B cell (primary cell): Measurements from ENCODE around the gene PREX1. TPM values are rescaled to one million over a fixed set of nuclear protein-coding genes. Genes with fewer than 3 reads are reported as not detected.
A peak's percentile ranks its signal among the peaks of the same experiment; 100 is the strongest.

ENCODE experiments used
- ATAC-seq: fragments of 200-7000 bp; cut with Tn5 transposase; one replicate; pipeline ENCODE4 v1.10.0; 2021; ENCODE audit warnings: low read depth, mild to moderate bottlenecking, moderate number of reproducible peaks, moderate library complexity
- CTCF ChIA-PET: fragments of 350-600 bp; sonication (Branson Sonifier 250); formaldehyde crosslinking; loops from one replicate; lab custom pipeline; 2021; ENCODE audit warnings: antibody characterized with exemption, inconsistent platforms; lab: Charles Lee
- POLR2A ChIA-PET: fragments of 350-600 bp; sonication (Branson Sonifier 250); formaldehyde crosslinking; loops from one replicate; lab custom pipeline; 2021; ENCODE audit warnings: antibody characterized with exemption; lab: Charles Lee
- DNase-seq: peaks from one replicate; pipeline ENCODE4 v3.0.0; 2013
- H2AFZ ChIP-seq: 2 replicates; pipeline ENCODE4 v1.6.1; 2012; ENCODE audit warnings: mild to moderate bottlenecking, low read depth, low read length; ENCODE audit not compliant: insufficient read depth, poor library complexity, severe bottlenecking
- H3K27ac ChIP-seq, 2 donors: 1 replicate in 1 of 2; 2 replicates in 1 of 2; pipeline ENCODE4 v1.5.1; 2012 to 2013; ENCODE audit warnings: low read length in 2 of 2, mild to moderate bottlenecking in 2 of 2, moderate library complexity in 1 of 2
- H3K27me3 ChIP-seq, 4 experiments: fragments of 200-600 bp in 1 of 4; sonication (generic) in 1 of 4; replicated peaks in 1 of 4; 1 replicate in 2 of 4; 2 replicates in 2 of 4; pipeline versions ENCODE4 v1.6.1 to v1.7.0; 2013 to 2016; ENCODE audit warnings: low read length in 3 of 4, mild to moderate bottlenecking in 2 of 4, mixed read lengths in 1 of 4, moderate library complexity in 1 of 4; ENCODE audit not compliant: insufficient read depth in 4 of 4, control insufficient read depth in 3 of 4; ENCODE audit errors: control extremely low read depth in 1 of 4
- H3K36me3 ChIP-seq, 2 experiments: replicated peaks in 1 of 2; 1 replicate in 1 of 2; 2 replicates in 1 of 2; pipeline versions ENCODE4 v1.6.1 to v1.7.1; 2013; ENCODE audit warnings: low read length in 1 of 2; ENCODE audit not compliant: insufficient read depth in 2 of 2, control insufficient read depth in 1 of 2; ENCODE audit errors: control extremely low read depth in 1 of 2, extremely low read depth in 1 of 2
- H3K4me1 ChIP-seq, 2 donors: fragments of 200-600 bp in 1 of 2; sonication (generic) in 1 of 2; 1 replicate in 1 of 2; 2 replicates in 1 of 2; pipeline versions ENCODE4 v1.5.1 to v1.6.1; 2013 to 2017; ENCODE audit warnings: low read length in 2 of 2; ENCODE audit not compliant: control insufficient read depth in 2 of 2, insufficient read depth in 2 of 2
- H3K4me2 ChIP-seq: replicated peaks from 2 replicates; pipeline ENCODE3; 2012; ENCODE audit warnings: mild to moderate bottlenecking, low read depth, low read length; ENCODE audit not compliant: poor library complexity, severe bottlenecking
- H3K4me3 ChIP-seq, 5 experiments: fragments of 200-600 bp in 1 of 5; sonication (generic) in 1 of 5; 1 replicate in 3 of 5; 2 replicates in 2 of 5; pipeline versions ENCODE4 v1.5.1 to v1.7.0; 2011 to 2016; ENCODE audit warnings: low read length in 4 of 5, mild to moderate bottlenecking in 4 of 5, low read depth in 2 of 5, control low read depth in 1 of 5, moderate library complexity in 1 of 5; ENCODE audit not compliant: insufficient read depth in 1 of 5; ENCODE audit errors: control extremely low read depth in 1 of 5, extremely low read depth in 1 of 5
- H3K79me2 ChIP-seq: fragments of 200-600 bp; sonication (generic); one replicate; pipeline ENCODE4 v1.6.0; 2016; ENCODE audit warnings: low read length; ENCODE audit not compliant: control insufficient read depth, insufficient read depth
- H3K9ac ChIP-seq: fragments of 200-600 bp; sonication (generic); 2 replicates; pipeline ENCODE4 v1.6.1; 2017; ENCODE audit warnings: mild to moderate bottlenecking, low read length, moderate library complexity
- H3K9me3 ChIP-seq, 3 donors: one replicate each; pipeline versions ENCODE4 v1.6.1 to v1.7.1; 2013; ENCODE audit warnings: low read length in 2 of 3; ENCODE audit not compliant: control insufficient read depth in 2 of 3, insufficient read depth in 1 of 3; ENCODE audit errors: control extremely low read depth in 1 of 3
- H4K20me1 ChIP-seq: 2 replicates; pipeline ENCODE4 v1.6.0; 2012; ENCODE audit warnings: mild to moderate bottlenecking, low read length; ENCODE audit not compliant: insufficient read depth, control insufficient read depth, poor library complexity, severe bottlenecking
- H3K27ac Mint-ChIP-seq: one replicate; pipeline ENCODE4 v1.8.0; 2021; ENCODE audit warnings: mixed read lengths
- H3K27me3 Mint-ChIP-seq: one replicate; pipeline ENCODE4 v1.8.0; 2021; ENCODE audit warnings: mixed read lengths
- H3K4me1 Mint-ChIP-seq: one replicate; pipeline ENCODE4 v1.8.0; 2021; ENCODE audit warnings: mixed read lengths
- H3K4me3 Mint-ChIP-seq: one replicate; pipeline ENCODE4 v1.8.0; 2021; ENCODE audit warnings: mixed read lengths
- H3K9me3 Mint-ChIP-seq: one replicate; pipeline ENCODE4 v1.8.0; 2022; ENCODE audit warnings: mixed read lengths; ENCODE audit not compliant: insufficient read depth
- CTCF ChIP-seq: fragments of 200-600 bp; IDR thresholded peaks from one replicate; pipeline ENCODE4 v1.8.0; 2022; ENCODE audit warnings: antibody characterized with exemption, mild to moderate bottlenecking
- EZH2 ChIP-seq: IDR thresholded peaks from 2 replicates; pipeline ENCODE4 v1.6.1; 2012; ENCODE audit warnings: borderline replicate concordance, low read depth, mild to moderate bottlenecking, moderate library complexity, low read length; ENCODE audit not compliant: insufficient read depth, poor library complexity, severe bottlenecking
- WGBS: methylation state at CpG from one replicate; pipeline ENCODE4 v1.1.5; 2013; ENCODE audit warnings: missing lambda C conversion rate; ENCODE audit not compliant: insufficient coverage; 5-methylcytosine and 5-hydroxymethylcytosine counted together
- intact Hi-C: fragments of 100-400 bp; cut with micrococcal nuclease; formaldehyde crosslinking; loops from one replicate; pipeline ENCODE4 v1.10.0; 2022
- polyA plus RNA-seq: library from polyadenylated mRNA; depleted of rRNA; stranded (reverse); fragments of >200 nt; gene quantifications from 2 replicates; pipeline ENCODE4 v1.2.3, GENCODE V29; 2012
- total RNA-seq, 2 donors: library from RNA; stranded (reverse); fragments of 120-200 nt in 1 of 2; gene quantifications; 1 replicate in 1 of 2; 2 replicates in 1 of 2; pipeline versions ENCODE4 v1.2.3 to v1.2.4, GENCODE V29; 2013 to 2022

The PREX1 gene
- total and polyA plus RNA-seq, 2 donors (not counting 1 experiment from before 2014, with no cell fraction given), result 79.1 to 99.4 TPM

GRCh38 chr20:48635791-48636267 lies 192.0 kb downstream of the PREX1 start:
- H3K4me1 ChIP-seq, result no peaks in the 10 kb centered on the region
- no peaks in the 10 kb centered on the region for H3K9me3 ChIP-seq
- Mint-ChIP-seq H3K27ac (no peak overlapping the region), H3K9me3 (no peaks in the 10 kb centered on the region), H3K27me3 (no peaks in the 10 kb centered on the region), H3K4me1 (no peaks in the 10 kb centered on the region), H3K4me3 (no peak overlapping the region)
- peaks cover 21% of the 10 kb centered on the region for H4K20me1 ChIP-seq
- H3K27ac ChIP-seq, result no peak overlapping the region
- no peaks in the 10 kb centered on the region for H3K79me2 ChIP-seq
- CTCF ChIA-PET, result interaction anchor here (1.3 to 2.5 kb wide), 2 partner anchors 15 to 22 kb away, joined by 3 to 7 read pairs; no protein-coding TSS in a partner anchor
- no peak overlapping the region for H2AFZ ChIP-seq
- H3K36me3 ChIP-seq, result peaks cover 0 to 97% of the 10 kb centered on the region in 2 experiments
- H3K27me3 ChIP-seq, result no peaks in the 10 kb centered on the region
- 31% methylated on average over 5 of the region's 5 CpGs for WGBS
- H3K4me2 ChIP-seq, result no peak overlapping the region
- H3K4me3 ChIP-seq, result no peak overlapping the region
- ATAC-seq, result peak; percentile 57
- intact Hi-C loops, result no loop called here
- H3K9ac ChIP-seq, result no peak overlapping the region
- TF ChIP-seq CTCF (peak; percentile 41), EZH2 (no peak)
- peak; percentile 66 for DNase-seq
- POLR2A ChIA-PET, result no interaction called here

- POLR2A ChIA-PET, result no interaction called here
- H4K20me1 ChIP-seq, result peaks cover 21% of the 10 kb centered on the region
Measured at GRCh38 chr20:48635361-48635760, 192.4 kb downstream of the PREX1 start.

More at GRCh38 chr20:48635361-48635760, 192.4 kb downstream of the PREX1 start:
- no peak overlapping the region for H3K4me3 ChIP-seq
- H3K9ac ChIP-seq, result no peak overlapping the region
- no peak overlapping the region for H3K4me3 Mint-ChIP-seq
- H3K27ac ChIP-seq, result no peak overlapping the region
- no peaks in the 10 kb centered on the region for H3K4me1 Mint-ChIP-seq
- H3K27me3 Mint-ChIP-seq, result no peaks in the 10 kb centered on the region
- CTCF ChIA-PET, result interaction anchor here (1.3 to 2.5 kb wide), 2 partner anchors 15 to 22 kb away, joined by 3 to 7 read pairs; no protein-coding TSS in a partner anchor
- H3K9me3 ChIP-seq, result no peaks in the 10 kb centered on the region
- DNase-seq, result no peak
- H3K79me2 ChIP-seq, result no peaks in the 10 kb centered on the region
- peaks cover 0 to 98% of the 10 kb centered on the region in 2 experiments for H3K36me3 ChIP-seq
- intact Hi-C loops, result no loop called here
- no peak overlapping the region for H3K4me2 ChIP-seq
- ATAC-seq, result no peak
- TF ChIP-seq CTCF, result no peak
- H2AFZ ChIP-seq, result no peak overlapping the region
- H3K27ac Mint-ChIP-seq, result no peak overlapping the region
- 91% methylated on average over 5 of the region's 5 CpGs for WGBS
- no peaks in the 10 kb centered on the region for H3K27me3 ChIP-seq
- no peaks in the 10 kb centered on the region for H3K9me3 Mint-ChIP-seq
- H3K4me1 ChIP-seq, result no peaks in the 10 kb centered on the region
